Right forelimb (tissue), 1 donor: ENCODE results near the gene CREB5.
"Not testable (repeated sequence)": the region's sequence is repeated elsewhere in the genome, so short reads cannot be mapped to it uniquely, and the experiment has no call there.

Experiments
- DNase-seq: peaks from one replicate; pipeline ENCODE4 v3.0.0-alpha.2; 2018

The CREB5 gene

GRCh38 chr7:28758186-28758585 is 345.9 kb downstream of the CREB5 start:
- DNase-seq = no peak

- DNase-seq = no peak
Observed at GRCh38 chr7:28759475-28759971, 347.2 kb downstream of the CREB5 start.

- no peak for DNase-seq
Observed at GRCh38 chr7:28761505-28761904, 349.2 kb downstream of the CREB5 start.

- no peak for DNase-seq
Observed at GRCh38 chr7:28762651-28763050, 350.3 kb downstream of the CREB5 start.

GRCh38 chr7:28766359-28766758 is 354.0 kb downstream of the CREB5 start:
- DNase-seq = no peak

- no peak for DNase-seq
Observed at GRCh38 chr7:28767356-28767755, 355.0 kb downstream of the CREB5 start.

GRCh38 chr7:28768577-28769147 is 356.3 kb downstream of the CREB5 start:
- no peak for DNase-seq

GRCh38 chr7:28771906-28772622 is 359.7 kb downstream of the CREB5 start:
- no peak for DNase-seq

GRCh38 chr7:28773423-28774145 is 361.3 kb downstream of the CREB5 start:
- no peak for DNase-seq

GRCh38 chr7:28774261-28774988 is 362.1 kb downstream of the CREB5 start:
- DNase-seq = no peak

GRCh38 chr7:28776463-28777157 is 364.3 kb downstream of the CREB5 start:
- DNase-seq = no peak

- no peak for DNase-seq
Observed at GRCh38 chr7:28778786-28779185, 366.5 kb downstream of the CREB5 start.

- no peak for DNase-seq
Observed at GRCh38 chr7:28779954-28780353, 367.6 kb downstream of the CREB5 start.

GRCh38 chr7:28782362-28782761 is 370.0 kb downstream of the CREB5 start:
- no peak for DNase-seq

- no peak for DNase-seq
Observed at GRCh38 chr7:28784171-28784902, 372.0 kb downstream of the CREB5 start.

GRCh38 chr7:28785041-28785995 is 373.0 kb downstream of the CREB5 start:
- no peak for DNase-seq

- DNase-seq = not testable (repeated sequence)
Observed at GRCh38 chr7:28786156-28786555, 373.8 kb downstream of the CREB5 start.

- DNase-seq = no peak
Observed at GRCh38 chr7:28787106-28787505, 374.8 kb downstream of the CREB5 start.

GRCh38 chr7:28790467-28790866 is 378.1 kb downstream of the CREB5 start:
- no peak for DNase-seq

- DNase-seq = no peak
Observed at GRCh38 chr7:28792858-28793257, 380.5 kb downstream of the CREB5 start.
